Measurements from ENCODE around the gene SLC4A7.

GRCh38 chr3:27468283-27468886 is 15.8 kb downstream of the SLC4A7 start:
- TF ChIP-seq CTCF (IDR thresholded peaks at IDR 0.05) (no peak), POLR2A (IDR thresholded peaks at IDR 0.05) (no peak)

Measured in lower leg skin (tissue), 3 donors.